ENCODE results near the gene ATG14.
"Not testable (repeated sequence)": the region's sequence is repeated elsewhere in the genome, so short reads cannot be mapped to it uniquely, and the experiment has no call there.

ATG14 gene

DNA sequence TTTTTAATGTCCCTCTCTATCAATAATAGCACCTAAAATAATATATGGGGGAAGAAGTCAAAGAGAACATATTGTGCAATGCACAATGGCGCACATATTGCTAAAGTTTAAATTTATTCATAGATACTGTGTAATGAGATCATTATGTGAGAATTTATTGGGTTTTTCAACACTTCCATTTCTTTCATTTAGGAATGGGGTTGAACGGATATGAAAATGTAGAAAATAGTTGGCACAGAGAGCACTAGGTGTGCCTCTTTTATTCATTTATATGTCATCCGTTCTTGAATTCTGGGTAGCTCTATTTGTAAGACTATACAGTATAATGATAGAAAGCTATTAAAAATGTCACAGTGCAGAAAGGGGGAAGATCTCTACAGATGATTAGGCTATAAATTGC lies 63.9 kb downstream of the ATG14 start:
- DNase-seq, result no peak

DNA sequence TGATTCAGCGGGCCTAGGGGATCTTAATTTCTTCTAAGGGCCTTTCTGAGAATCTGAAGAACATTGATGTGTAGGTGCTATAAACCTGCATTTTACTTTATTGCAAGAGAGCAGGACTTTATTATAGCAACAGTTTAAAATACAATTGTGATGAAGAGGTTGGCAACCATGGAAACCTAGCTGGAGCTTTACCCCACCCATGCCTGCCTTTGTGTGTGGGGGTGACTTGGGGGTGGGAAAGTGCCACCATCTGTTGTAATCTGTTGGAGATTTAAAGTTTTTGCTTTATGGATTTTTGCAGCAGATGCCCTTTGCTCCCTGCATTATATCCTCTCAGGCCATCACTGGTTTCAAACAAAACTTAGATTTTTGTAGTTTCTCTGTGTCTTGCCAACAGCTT lies 64.6 kb downstream of the ATG14 start:
- no peak for DNase-seq

DNA sequence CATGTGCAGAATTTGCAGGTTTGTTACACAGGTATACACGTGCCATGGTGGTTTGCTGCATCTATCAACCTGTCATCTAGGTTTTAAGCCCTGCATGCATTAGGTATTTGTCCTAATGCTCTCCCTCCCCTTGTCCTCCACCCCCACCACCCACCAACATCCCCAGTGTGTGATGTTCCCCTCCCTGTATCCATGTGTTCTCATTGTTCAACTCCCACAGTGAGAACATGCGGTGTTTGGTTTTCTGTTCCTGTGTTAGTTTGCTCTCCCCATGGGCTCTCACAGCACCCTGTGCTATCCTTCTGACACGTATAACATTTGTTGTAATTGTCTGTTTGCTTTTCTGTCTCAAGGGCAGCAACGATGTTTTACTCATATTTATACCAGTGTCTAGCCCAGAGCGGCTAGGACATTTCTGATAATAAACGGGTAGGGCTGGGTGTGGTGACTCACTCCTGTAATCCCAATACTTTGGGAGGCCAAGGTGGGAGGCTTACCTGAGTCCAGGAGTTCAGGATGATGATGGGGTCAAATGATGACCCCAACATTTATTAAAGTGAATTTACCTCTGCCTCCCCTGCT lies 67.0 kb downstream of the ATG14 start:
- not testable (repeated sequence) for DNase-seq

DNA sequence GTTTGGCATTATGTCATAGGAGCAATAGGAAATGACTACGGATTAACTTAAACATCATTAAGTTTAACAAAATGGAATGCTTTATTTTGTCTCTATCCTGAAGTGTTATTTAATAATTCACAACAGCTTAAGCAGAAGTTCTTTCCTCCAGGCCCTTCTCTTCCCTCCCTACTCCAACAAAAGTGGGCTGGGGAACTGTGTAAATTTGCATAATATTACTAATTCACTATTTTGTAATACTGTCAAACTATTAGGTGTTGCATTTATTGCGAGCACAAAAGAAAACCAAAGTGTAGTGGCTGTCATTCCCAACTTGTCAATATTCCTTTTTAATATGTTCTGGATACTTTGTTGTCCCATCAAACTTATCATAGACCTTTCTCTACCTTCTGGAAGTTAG lies 69.8 kb downstream of the ATG14 start:
- no peak for DNase-seq

DNA sequence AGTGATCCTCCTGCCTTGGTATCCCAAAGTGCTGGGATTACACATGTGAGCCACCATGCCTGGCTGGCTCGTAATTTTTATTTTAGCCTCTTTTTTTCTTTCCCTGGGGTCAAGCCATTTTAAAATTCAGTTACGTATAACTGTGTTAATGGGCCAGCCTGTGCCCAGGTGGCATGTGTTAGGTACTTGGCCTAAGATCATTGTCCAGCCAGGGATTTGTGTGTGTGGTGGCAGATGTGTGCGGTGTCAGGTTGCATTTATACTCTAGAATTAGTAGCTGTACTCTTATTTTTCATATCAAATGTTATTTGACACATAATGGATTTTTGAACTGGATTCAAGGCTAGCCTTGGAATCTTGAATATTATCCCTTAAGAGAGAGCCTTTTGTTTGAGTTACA lies 71.1 kb downstream of the ATG14 start:
- DNase-seq, result no peak

DNA sequence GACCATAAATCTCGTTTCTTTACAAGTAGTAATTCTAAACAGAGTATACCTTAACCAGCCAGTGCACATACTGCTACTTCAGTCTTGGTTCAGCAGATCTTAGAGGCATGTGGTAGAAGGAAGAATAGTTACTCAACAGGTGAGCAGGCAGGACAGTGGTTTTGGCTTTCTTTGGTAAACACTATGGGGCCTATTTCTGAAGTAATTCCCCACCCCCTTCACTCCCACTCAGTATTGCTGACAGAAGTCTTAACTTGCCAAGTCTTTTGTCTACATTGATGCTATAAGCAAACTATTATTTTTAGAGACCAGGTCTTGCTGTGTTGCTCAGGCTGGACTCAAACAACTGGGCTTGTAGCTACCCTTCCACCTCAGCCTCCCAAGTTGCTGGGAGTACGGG lies 71.9 kb downstream of the ATG14 start:
- DNase-seq, result no peak

DNA sequence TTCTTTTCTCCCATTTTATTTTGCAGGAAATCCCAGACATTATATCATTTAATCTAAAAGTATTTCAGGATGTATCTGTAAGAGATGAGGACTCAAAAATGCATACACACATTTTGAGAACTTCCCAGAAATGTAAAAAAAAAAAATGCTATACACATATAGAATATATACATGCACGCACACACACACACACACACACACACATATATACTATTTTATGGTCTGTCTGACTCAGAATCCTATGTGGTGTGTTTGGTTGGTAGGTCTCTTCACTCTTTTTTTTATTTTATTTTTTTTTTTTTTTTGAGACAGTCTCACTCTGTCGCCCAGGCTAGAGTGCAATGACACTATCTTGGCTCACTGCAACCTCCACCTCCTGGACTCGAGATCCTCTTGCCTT lies 74.9 kb downstream of the ATG14 start:
- DNase-seq, result no peak

DNA sequence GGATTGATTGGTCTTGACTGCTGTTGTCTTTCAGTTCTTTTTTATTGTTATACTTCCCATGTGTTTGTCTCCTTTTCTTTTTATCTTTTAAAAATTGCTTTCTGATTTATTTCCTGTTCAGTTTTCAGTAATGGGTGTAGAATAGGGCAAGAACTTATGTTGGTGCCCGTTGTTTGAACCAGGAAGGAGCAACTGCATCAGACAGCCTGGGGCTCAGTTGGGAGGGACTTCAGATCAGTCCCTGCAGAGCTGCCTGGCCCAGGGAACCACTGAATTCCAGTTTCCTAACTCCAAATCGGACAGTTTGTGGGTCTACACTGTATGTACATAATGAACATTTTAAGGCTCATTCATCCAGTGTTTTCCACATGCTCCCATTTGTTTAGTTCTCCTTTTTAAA lies 75.5 kb downstream of the ATG14 start:
- DNase-seq, result no peak

DNA sequence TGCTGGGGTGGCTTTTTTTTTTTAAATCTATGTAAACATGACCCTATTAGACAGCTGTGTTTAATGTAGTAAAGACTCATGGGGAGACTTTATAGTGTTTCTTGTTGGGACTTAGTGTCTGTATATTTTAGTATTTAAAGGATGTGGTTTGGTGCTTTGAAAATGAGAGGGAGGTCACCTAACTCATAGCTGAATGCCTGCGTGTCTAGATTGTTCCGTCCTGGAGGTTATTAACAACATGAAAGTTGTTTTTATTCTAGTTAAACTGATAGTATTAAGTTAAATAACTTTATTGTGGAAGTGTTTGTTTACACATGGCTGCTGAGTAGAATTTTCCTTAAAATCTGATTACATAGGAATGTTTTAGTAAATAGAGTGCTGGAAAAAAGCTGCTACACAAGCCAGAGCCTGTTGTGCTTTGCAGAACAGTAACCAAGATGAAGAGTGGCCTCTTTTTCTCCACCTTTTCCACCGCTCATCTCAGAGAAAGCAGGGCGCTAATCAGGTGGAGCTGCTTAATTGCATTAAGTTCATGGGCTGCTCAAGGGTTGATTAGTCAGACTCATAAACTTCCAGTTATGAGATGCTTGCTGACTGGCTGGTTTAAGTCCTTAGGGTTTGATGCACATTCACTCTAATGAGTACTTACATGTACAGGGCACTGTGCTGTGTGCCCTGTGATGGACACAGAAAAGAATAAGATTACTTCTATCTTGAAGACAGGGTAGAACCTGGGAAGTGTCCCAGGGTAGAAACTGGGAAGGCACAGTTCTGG lies 77.7 kb downstream of the ATG14 start:
- DNase-seq, result no peak

DNA sequence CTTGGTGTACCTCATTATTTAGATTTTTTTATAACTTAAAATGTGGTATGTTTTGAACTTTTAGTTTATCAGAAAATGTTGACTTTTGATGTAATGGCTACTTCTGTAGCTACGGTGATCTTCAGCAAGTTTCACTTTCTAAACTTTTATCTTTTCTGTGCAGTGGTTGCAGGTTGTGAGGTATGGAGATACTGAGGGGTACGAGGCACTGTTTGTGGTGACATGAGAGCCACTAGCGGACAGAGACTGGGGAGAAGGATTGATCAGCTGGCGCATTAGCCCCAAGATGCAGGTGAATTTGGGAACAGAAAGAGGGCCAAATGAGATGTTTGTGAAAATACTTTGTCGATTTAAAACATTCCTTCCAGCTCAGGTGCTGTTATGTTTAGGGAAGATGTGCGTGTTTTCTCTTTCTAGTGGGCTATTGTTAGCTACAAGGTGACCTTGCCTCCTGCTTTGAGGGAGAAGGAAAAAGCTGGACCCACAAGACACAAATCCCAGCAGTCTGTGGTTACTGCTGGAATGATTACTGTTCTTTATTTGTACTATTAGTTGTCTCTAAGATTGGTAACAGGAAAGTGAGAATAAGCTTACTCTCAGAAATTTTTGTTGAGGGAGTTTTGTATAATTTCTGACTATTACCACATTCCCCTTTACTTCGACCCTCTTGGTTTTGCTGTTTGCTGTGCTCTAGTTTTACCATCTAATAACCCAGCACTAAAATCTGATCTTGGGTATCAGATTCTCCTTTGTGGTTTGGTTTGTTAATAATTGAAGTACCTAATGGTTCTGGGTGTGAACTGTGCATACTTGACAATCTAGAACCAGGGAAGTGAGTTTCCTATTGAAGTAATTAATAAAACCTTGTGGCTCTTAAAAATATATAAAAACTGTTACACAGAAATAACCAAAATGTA lies 78.7 kb downstream of the ATG14 start:
- DNase-seq, result no peak

DNA sequence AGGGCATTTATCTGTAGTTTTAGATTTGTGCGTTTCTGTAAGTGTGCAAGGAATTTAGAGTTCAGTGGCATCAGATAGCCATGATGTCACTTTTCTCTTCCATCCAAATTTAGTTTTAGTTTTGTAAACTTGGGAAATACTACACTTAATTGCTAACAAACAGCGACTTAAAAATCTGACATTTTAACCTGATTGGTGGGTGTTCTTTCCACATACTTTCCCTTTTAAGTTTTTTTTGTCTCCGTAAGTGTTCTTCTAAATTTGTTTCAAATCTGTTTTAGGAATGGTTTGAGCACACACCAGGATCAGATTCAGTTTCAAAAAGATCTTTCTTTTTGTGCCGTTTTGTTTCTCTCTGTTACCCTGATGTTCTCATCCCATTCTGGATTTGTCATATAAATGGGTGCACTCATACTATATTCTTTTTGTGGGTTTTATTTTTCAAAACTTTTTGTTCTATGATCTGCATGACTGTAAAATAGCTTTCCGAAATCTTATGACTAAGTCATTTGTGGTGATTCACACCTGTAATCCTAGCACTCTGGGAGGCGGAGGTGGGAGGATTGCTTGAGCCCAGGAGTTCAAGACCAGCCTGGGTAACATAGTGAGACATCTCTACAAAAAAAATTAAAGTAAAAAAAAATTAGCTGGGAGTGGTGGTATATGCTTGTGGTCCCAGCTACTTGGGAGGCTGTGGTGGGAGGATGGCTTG lies 81.5 kb downstream of the ATG14 start:
- DNase-seq, result no peak

DNA sequence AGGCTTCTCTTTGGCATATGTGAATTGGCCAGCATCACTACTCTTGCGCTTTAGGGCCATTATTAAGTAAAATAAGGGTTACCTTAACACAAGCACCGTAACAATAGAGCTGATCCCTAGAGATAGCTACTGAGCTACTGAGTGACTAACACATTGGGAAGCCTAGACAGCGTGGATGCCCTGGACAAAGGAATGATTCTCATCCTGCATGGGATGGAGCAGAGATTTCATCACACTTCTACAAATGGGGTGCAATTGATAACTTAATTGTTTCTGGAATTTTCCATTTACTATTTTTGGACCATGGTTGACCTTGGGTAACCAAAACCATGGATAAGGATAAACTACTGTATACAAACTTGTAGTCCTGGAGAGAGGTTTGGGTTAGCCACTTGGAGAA lies 83.3 kb downstream of the ATG14 start:
- DNase-seq, result no peak

DNA sequence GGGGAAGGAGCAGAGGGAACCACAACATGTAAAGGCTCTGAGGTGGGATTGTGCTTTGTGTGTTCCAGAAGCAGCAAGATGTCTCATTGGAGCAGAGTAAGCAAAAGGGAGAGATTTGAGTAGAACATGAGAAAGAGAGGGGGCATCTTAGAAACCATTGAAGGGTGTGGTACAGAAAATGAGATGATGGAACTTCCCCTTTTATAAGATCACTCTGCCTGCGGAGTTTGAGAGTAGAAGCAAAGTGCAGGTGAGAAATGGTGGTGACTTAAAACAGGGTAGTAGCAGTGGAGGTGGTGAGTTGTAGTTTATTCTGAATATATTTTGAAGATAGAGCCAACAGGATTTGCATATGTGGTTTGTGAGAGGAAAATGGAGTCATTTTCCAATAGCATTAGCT lies 84.5 kb downstream of the ATG14 start:
- DNase-seq, result no peak

DNA sequence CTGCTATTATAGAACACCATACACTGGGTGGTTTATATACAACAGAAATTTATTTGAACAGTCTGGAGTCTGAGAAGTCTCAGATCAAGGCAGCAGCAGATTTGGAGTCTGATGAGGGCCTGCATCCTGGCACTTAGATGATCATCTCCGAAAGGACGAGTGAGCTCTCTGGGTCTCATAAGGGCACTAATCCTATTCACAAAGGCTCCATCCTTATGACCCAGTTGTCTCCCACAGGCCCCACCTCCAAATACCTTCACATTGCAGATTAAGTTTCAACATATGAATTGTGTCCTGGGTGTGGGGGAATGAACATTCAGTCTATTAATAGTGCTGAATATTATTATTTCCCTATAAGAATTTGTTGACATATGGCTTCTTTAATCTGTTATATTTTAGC lies 86.8 kb downstream of the ATG14 start:
- no peak for DNase-seq

DNA sequence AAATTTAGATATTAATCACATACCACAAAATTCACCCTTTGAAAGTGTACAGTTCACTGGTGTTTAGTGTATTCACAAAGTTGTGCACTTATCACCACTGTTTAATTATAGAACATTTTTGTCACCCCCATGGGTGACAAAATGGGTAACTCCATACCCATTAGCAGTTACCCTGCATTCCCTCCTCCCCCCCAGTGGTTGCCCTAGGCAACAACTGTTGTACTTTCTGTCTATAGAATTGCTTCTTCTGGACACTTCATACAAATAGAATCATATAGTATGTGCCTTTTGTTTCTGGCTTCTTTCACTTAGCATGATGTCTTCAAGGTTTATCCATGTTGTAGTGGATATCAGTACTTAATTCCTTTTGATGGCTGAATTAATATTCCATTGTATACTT lies 87.7 kb downstream of the ATG14 start:
- no peak for DNase-seq

DNA sequence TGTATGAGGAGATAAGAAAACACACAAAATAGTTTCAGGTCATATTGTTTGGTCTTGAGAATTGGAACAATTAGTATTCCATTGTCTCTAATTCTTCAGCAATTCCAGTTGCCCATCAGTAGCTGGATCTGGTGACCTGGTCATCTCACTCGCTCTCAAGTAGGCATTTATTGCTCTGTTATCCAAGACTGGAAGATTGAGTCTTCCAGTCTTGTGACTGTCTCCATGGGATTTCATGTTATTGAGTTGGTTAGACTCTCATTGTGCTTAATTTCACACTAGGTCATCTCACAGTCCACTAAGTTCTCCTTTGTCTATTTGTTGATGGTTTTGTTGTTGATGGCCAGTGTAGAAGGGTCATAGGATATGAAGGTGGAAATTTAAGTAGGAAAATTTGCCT lies 92.9 kb downstream of the ATG14 start:
- DNase-seq, result no peak

DNA sequence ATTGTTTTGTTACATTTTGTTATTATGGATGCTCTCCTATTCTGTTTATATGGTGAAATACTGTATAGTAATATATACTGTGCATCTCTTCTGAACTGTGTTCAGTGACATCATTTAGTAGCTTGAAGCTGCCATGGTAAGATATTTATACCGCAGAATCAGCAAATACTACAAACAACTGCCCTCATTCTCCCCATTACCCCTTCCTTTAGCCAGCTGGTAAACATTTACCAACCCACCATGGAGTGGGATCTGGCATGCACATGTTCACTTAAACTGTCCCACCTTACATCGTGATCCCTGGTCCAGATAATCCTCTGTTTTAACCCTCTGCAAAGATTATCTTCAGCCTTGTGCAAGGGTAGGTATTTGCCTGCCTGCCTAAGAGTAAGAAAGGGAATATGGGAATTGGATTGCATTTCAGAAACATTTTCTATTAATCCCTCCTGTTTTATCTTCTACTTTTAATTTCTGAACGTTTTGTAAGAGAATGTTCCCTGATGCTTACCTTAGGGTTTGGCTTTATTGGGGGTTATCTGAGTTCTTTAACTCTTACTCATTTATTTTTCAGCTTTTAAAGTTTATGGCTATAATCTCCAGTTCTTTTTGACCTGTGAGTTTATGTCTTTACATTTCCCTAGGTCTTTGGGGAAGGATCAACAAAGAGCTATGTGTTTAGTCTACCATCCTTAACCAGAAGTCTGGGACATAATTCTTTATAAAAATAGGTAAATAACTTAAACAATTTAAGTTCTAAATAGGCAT lies 93.9 kb downstream of the ATG14 start:
- DNase-seq, result no peak

DNA sequence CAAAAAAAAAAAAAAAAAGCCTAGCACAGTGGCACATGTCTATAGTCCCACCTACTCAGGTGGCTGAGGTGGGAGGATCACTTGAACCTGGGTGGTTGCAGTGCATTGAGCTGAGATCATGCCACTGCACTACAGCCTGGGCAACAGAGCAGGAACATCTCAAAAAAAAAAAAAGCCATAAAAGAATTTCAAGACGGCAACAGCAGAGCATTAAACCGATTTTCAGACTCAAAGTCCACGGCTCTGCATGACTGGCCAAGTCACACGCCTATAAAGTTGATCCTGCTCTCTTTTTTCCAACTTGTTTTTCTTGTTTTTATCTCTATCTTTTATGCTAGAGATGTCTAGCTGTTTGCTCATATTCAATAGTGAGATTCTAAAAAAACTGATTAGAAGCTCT lies 95.1 kb downstream of the ATG14 start:
- no peak for DNase-seq
